GM20000 (cell line): Measurements from ENCODE around the gene GLRX2.
A peak's percentile ranks its signal among the peaks of the same experiment; 100 is the strongest.

Source experiments
- DNase-seq: peaks from one replicate; pipeline ENCODE4 v3.0.0; 2012; ENCODE audit warnings: low spot score
- TF ChIP-seq, protein P1 (sequence below): IDR thresholded peaks from 2 replicates; pipeline ENCODE4 v1.5.1; 2012; ENCODE audit warnings: mild to moderate bottlenecking, control low read depth; ENCODE audit errors: extremely low read depth, missing control alignments

The GLRX2 gene

DNA sequence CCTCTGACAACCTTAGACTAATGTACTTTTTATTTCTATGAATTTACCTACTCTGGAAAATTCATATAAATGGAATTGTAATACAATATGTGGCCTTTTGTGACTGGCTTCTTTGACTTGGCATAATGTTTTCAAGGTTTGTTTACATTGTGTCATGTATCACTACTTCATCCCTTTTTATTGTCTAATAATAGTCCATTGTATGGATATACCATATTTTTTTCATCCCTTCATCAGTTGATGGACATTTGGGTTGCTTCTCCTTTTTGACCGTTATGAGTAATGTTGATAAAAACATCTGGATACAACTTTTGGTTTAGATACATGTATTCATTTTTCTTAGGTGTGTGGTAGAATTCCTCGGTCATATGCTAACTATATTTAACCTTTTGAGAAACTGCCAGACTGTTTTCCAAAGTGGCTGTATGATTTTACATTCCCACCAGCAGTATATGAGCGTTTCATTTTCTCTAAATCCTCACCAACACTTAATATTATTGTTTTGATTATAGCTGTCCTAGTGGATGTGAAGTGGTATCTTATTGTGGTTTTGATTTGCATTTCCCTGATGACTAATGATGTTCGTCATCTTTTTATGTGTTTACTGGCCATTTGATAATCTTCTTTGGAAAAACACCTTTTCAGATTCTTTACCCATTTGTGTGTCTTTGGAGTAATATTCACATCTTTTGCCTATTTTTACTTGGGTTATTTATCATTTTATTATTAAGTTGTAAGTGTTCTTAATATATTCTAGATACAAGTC, 42.3 kb downstream of the GLRX2 start:
- TF ChIP-seq, protein P1, sequence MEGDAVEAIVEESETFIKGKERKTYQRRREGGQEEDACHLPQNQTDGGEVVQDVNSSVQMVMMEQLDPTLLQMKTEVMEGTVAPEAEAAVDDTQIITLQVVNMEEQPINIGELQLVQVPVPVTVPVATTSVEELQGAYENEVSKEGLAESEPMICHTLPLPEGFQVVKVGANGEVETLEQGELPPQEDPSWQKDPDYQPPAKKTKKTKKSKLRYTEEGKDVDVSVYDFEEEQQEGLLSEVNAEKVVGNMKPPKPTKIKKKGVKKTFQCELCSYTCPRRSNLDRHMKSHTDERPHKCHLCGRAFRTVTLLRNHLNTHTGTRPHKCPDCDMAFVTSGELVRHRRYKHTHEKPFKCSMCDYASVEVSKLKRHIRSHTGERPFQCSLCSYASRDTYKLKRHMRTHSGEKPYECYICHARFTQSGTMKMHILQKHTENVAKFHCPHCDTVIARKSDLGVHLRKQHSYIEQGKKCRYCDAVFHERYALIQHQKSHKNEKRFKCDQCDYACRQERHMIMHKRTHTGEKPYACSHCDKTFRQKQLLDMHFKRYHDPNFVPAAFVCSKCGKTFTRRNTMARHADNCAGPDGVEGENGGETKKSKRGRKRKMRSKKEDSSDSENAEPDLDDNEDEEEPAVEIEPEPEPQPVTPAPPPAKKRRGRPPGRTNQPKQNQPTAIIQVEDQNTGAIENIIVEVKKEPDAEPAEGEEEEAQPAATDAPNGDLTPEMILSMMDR = no peak
- no peak for DNase-seq

DNA sequence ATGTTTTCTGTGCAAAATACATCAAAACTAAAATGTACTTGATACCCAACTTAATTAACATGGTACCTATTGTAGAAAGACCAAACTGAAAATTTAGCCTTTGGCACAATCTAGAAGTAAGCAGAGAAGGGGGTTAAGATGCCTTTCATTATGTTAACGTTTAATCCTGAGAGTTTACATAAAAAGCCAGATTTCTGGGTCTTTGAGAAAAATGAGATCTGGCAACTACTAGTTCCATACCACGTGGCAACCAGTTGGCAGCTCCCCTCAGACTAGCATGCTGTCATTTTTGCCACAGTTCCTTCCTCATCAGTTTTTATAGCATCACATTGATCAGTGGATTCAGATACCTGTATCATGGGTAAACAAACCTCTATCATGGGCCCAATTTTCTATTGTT, 44.3 kb downstream of the GLRX2 start:
- TF ChIP-seq, protein P1 = no peak
- DNase-seq = no peak

DNA sequence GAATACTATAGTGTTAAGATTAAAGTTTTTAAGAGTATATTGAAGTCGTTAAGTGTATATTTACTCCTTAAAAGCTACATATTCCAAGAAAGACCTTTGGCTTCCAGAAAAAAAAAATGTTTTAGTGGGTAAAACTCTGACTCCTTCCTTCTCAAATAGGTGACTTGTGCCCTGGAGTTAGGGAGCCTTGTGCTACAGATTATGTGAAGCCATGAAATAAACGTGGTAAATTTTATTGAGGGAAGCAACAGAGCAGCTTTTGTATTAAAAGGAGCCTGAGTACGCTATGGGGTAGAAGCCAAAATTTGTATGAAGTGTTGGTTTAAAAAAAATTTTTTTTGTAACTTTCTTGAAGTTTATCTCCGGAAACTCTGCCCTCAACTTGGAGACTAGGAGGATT, 44.8 kb downstream of the GLRX2 start:
- TF ChIP-seq, protein P1 = no peak
- DNase-seq = no peak

DNA sequence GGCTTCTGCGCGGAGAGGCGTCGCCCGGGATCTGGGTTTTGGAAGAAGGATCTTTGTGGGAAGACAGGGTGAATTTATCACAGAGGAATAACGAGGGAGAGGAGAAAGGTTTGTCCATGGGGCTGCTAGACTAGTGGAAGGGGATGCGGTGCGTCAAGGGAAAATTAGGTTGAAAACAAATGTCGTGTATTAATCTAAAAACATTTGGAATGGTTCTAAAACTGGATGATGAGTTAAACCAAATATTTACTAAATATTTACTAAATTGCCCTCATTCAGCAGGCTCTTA, 45.2 kb downstream of the GLRX2 start:
- TF ChIP-seq, protein P1 = no peak
- DNase-seq = no peak

DNA sequence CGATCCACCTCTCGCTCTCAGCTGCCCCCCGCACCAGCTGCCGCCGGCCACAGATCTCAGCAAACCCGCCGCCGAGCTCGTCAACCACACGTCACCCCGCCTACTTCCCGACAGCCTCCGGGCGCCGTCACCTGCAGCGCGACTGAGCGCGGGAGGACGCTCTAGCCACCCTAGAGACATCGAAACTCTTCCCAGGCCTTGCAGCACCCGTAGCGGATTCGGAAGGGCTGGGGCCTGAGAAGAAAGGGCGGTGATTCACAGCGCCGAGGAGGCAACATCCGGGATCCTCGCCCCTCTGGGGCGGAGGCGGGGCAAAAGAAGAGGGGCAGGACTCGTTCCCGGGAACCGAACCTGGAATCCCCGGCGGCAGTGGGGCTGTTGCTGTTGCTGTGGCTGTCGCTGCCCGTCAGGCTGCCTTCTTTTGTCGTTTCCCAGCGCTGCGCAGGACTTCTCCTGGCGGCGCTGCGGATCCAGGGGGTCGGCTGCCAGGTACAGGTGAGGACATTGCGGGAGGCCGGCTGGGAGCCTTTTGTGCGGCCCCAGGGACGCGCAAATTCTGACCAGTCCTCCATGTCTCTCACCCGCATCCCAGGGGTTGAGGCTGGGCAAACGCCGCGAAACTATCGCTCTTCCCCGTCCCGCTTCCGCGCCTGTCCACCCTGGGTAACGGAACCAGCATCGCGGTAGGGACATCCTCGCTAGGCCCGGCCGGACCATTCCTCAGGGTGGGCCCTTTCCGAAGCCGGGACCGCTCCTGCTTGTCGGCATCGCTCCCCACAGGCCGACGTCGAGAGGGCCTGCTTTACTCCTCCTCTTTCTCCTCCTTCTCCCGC, 45.7 kb downstream of the GLRX2 start, which contains the start of the genes RO60 and UCHL5:
Gene RO60 (plus strand): TSS at position 331 of the 833 bp plus-strand sequence. CDS start 9,443 bp downstream, outside the sequence.
Gene UCHL5 (minus strand): TSS at position 79 of the 833 bp plus-strand sequence. CDS start 100 bp downstream, outside the sequence.
- DNase-seq = peak; percentile 85
- TF ChIP-seq, protein P1 = no peak

DNA sequence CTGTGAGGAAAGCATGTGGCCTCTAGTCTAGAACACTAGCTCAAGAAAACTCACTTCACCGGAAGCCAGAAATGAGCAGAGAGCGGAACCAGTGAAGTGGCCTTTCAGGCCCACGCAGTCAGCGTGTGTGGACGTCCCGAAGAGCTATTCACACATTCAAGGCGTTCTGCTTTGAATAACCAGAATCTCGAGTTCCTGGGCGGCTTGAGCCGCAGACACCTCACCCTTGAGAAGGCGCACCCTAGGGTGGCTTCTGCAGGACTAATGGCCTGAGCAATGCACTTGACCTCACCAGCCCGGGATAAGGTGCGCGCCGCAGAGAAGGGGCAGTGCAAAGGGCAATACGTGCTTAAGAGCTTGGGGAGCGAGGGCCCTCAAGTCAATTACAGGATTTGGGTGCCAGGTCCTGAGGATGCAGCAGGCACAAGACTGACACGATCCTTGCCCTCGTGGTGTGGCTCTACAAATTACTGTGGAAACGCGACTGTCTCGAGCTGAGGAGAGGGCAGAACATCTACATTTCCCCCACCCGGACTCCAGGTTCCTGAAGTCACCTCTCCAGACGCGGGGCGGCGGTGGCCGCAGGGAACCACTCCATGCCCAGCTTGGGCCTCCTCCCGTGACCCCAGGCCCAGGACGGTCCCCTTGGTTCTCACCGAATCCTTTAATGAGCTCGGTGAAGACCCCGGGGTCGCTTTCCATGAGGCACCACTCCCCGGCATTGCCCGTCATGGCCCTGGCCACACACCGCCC, 46.5 kb downstream of the GLRX2 start:
- TF ChIP-seq, protein P1 = no peak
- DNase-seq = peak; percentile 63
